Fibroblast of lung (primary cell): ENCODE measurements around the gene CFAP299. TPM values are rescaled to one million over a fixed set of nuclear protein-coding genes. Genes with fewer than 3 reads are reported as not detected.

ENCODE experiments used
- DNase-seq, 2 donors: peaks; one replicate each; pipeline versions ENCODE4 v3.0.0 to v3.0.0-alpha.2; 2010; ENCODE audit warnings: low read depth in 2 of 2
- H2AFZ ChIP-seq: 2 replicates; pipeline ENCODE4 v1.5.1; 2012; ENCODE audit warnings: low read length, control low read depth, inconsistent platforms
- H3K27ac ChIP-seq: 2 replicates; pipeline ENCODE4 v1.5.1; 2011; ENCODE audit warnings: low read length, control low read depth; ENCODE audit not compliant: insufficient read depth
- H3K27me3 ChIP-seq: 2 replicates; pipeline ENCODE4 v1.5.1; 2011; ENCODE audit warnings: mild to moderate bottlenecking, low read length; ENCODE audit not compliant: control insufficient read depth, insufficient read depth
- H3K36me3 ChIP-seq: 2 replicates; pipeline ENCODE4 v1.5.1; 2011; ENCODE audit warnings: low read length; ENCODE audit not compliant: control insufficient read depth, insufficient read depth
- H3K4me1 ChIP-seq: 2 replicates; pipeline ENCODE4 v1.5.1; 2011; ENCODE audit warnings: low read length; ENCODE audit not compliant: control insufficient read depth, insufficient read depth; ENCODE audit errors: extremely low read depth
- H3K4me2 ChIP-seq: 2 replicates; pipeline ENCODE4 v1.5.1; 2011; ENCODE audit warnings: low read length, control low read depth; ENCODE audit not compliant: insufficient read depth; ENCODE audit errors: extremely low read depth
- H3K4me3 ChIP-seq, 4 experiments: fragments of 200-600 bp in 1 of 4; sonication (generic) in 1 of 4; replicated peaks in 1 of 4; 2 replicates each; pipeline ENCODE4 v1.5.1; 2011 to 2016; ENCODE audit warnings: low read length in 4 of 4, low read depth in 3 of 4, mild to moderate bottlenecking in 3 of 4, control low read depth in 2 of 4, inconsistent platforms in 1 of 4, mixed read lengths in 1 of 4; ENCODE audit not compliant: insufficient read depth in 1 of 4; ENCODE audit errors: control extremely low read depth in 1 of 4
- H3K79me2 ChIP-seq: 2 replicates; pipeline ENCODE4 v1.5.1; 2012; ENCODE audit warnings: mild to moderate bottlenecking, low read length, inconsistent platforms; ENCODE audit not compliant: control insufficient read depth, insufficient read depth
- H3K9ac ChIP-seq: 2 replicates; pipeline ENCODE4 v1.5.1; 2011; ENCODE audit warnings: mild to moderate bottlenecking, low read length, control low read depth; ENCODE audit not compliant: insufficient read depth
- H3K9me3 ChIP-seq: 2 replicates; pipeline ENCODE4 v1.5.1; 2012; ENCODE audit warnings: low read depth, low read length; ENCODE audit not compliant: control insufficient read depth, insufficient read depth
- H4K20me1 ChIP-seq: 2 replicates; pipeline ENCODE4 v1.5.1; 2011; ENCODE audit warnings: low read length; ENCODE audit not compliant: control insufficient read depth, insufficient read depth; ENCODE audit errors: extremely low read depth
- EZH2 ChIP-seq: IDR thresholded peaks from 2 replicates; pipeline ENCODE4 v1.5.1; 2012; ENCODE audit warnings: low read length, control low read depth, mild to moderate bottlenecking; ENCODE audit errors: missing control alignments
- polyA plus RNA-seq, 2 donors: library from polyadenylated mRNA; depleted of rRNA in 1 of 2; stranded (reverse) in 1 of 2; unstranded in 1 of 2; fragments of >200 nt; gene quantifications; 2 replicates each; pipeline ENCODE4 v1.2.1, GENCODE V29; 2011 to 2012; ENCODE audit warnings: missing spikeins in 1 of 2
- total RNA-seq: library from RNA; depleted of rRNA; stranded (reverse); fragments of >200 nt; gene quantifications from 2 replicates; pipeline ENCODE4 v1.2.1, GENCODE V29; 2014
- TF ChIP-seq, protein P1 (sequence below), 2 donors: IDR thresholded peaks in 1 of 2; conservative IDR thresholded peaks in 1 of 2; 1 replicate in 1 of 2; 2 replicates in 1 of 2; pipeline ENCODE4 v1.5.1; 2011 to 2012; ENCODE audit warnings: low read length in 2 of 2, control low read depth in 1 of 2, inconsistent platforms in 1 of 2, low read depth in 1 of 2, mild to moderate bottlenecking in 1 of 2

Gene CFAP299
- total and polyA plus RNA-seq, 2 donors (not counting 1 experiment from before 2014, with no cell fraction given): 0.79 to 16.2 TPM

DNA sequence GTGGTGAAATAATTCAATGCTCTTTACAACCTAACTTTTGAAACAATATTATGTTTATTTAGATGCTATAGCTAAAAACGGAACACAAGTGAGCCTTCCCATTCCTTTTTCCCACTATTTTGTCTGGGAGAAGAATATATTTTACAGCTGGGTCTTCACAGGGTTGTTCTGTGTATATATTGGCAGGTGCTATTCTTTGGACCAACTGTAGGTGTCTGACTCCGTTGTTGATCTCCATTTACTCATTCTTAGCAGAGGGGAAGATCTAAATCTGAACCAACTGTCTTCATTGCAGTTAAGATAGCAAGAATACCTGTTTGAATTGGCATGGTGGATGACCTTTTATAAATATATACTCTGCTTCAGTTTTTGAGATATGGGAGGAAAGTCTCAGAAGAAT lies 257.4 kb downstream of the CFAP299 start:
- H2AFZ ChIP-seq: no peak overlapping the region
- H3K36me3 ChIP-seq: no peaks in the 10 kb centered on the region

DNA sequence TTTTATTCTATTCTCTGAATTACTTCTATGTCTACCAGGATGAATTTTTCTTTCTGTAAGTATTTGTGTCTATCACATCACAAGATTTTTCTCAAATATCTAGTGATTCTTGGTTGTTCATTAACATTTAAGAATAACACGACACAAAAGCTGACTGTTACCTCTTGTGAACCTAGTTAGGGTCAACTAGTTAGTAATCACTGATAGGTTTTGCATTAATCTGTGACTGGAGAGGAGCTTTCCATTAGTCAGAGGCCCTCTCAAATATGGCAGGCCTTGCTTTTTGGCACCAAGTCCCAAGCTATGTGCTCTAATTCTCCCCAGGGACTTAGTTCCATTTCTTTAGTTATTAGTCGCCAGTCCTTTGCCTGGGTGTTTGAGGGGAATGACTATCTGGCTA lies 259.2 kb downstream of the CFAP299 start:
- DNase-seq: no peak
- no peak overlapping the region for H3K27ac ChIP-seq
- TF ChIP-seq EZH2: no peak
- TF ChIP-seq, protein P1, sequence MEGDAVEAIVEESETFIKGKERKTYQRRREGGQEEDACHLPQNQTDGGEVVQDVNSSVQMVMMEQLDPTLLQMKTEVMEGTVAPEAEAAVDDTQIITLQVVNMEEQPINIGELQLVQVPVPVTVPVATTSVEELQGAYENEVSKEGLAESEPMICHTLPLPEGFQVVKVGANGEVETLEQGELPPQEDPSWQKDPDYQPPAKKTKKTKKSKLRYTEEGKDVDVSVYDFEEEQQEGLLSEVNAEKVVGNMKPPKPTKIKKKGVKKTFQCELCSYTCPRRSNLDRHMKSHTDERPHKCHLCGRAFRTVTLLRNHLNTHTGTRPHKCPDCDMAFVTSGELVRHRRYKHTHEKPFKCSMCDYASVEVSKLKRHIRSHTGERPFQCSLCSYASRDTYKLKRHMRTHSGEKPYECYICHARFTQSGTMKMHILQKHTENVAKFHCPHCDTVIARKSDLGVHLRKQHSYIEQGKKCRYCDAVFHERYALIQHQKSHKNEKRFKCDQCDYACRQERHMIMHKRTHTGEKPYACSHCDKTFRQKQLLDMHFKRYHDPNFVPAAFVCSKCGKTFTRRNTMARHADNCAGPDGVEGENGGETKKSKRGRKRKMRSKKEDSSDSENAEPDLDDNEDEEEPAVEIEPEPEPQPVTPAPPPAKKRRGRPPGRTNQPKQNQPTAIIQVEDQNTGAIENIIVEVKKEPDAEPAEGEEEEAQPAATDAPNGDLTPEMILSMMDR (conservative IDR thresholded peaks at IDR 0.05 in 1 of 2, IDR thresholded peaks at IDR 0.05 in 1 of 2; ENCODE audit: low read depth in 1 of 2, low read length in 2 of 2): no peak

More for the DNA sequence above, 257.4 kb downstream of the CFAP299 start:
- Histone ChIP-seq H3K4me1 (no peaks in the 10 kb centered on the region), H3K9me3 (no peaks in the 10 kb centered on the region), H3K27me3 (no peaks in the 10 kb centered on the region), H3K4me2 (no peak overlapping the region), H3K4me3 (no peak overlapping the region), H3K27ac (no peak overlapping the region), H3K79me2 (no peaks in the 10 kb centered on the region), H3K9ac (no peak overlapping the region), H4K20me1 (no peaks in the 10 kb centered on the region)
- no peak for DNase-seq
- TF ChIP-seq EZH2: no peak
- TF ChIP-seq, protein P1 (conservative IDR thresholded peaks at IDR 0.05 in 1 of 2, IDR thresholded peaks at IDR 0.05 in 1 of 2; ENCODE audit: low read depth in 1 of 2, low read length in 2 of 2): no peak

DNA sequence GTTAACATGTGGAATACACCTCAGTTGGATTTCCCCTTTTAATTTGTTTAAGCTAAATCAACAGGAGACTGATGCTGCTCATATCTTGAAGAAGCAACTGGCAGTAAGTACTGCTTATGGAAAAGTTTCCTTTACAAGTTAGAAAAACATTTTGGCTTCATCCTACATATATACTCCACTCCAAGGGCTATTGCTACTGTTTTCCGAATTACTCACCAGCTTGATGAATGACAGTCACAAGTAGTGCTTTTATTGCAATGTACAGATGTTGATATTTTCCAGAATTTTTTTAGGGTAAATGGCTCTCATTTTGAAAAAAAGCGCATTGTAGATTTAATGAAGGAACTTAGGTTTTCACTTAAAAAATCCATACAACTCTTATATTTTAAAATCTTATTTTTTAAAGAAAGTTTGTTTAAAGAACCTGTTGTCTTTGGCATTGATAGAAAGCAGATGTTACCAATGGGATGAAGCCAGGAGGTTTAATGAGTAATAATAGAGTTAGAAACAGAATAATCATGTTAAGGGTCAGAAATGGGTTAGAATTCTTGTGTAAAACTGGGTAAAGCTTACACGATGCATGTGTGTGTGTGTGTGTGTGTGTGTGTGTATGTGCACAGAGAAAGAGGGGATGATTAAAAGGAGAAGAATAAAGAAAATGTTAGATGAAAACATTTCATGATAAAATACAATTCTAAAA lies 272.9 kb downstream of the CFAP299 start:
- H3K9me3 ChIP-seq: no peaks in the 10 kb centered on the region
- no peak overlapping the region for H3K4me3 ChIP-seq
- no peaks in the 10 kb centered on the region for H4K20me1 ChIP-seq
- peak; percentile 63 to 79 for DNase-seq
- no peak overlapping the region for H3K27ac ChIP-seq
- no peak overlapping the region for H2AFZ ChIP-seq
- H3K4me2 ChIP-seq: no peak overlapping the region
- H3K4me1 ChIP-seq: no peaks in the 10 kb centered on the region
- TF ChIP-seq, protein P1 (conservative IDR thresholded peaks at IDR 0.05 in 1 of 2, IDR thresholded peaks at IDR 0.05 in 1 of 2; ENCODE audit: low read depth in 1 of 2, low read length in 2 of 2): no peak
- TF ChIP-seq EZH2: no peak
- H3K27me3 ChIP-seq: no peaks in the 10 kb centered on the region
- no peaks in the 10 kb centered on the region for H3K79me2 ChIP-seq
- no peak overlapping the region for H3K9ac ChIP-seq
- no peaks in the 10 kb centered on the region for H3K36me3 ChIP-seq

More for the DNA sequence above, 259.2 kb downstream of the CFAP299 start:
- Histone ChIP-seq H3K9ac (no peak overlapping the region), H3K27me3 (no peaks in the 10 kb centered on the region), H3K4me1 (no peaks in the 10 kb centered on the region), H3K4me3 (no peak overlapping the region), H3K4me2 (no peak overlapping the region), H3K36me3 (no peaks in the 10 kb centered on the region), H2AFZ (no peak overlapping the region), H4K20me1 (no peaks in the 10 kb centered on the region), H3K79me2 (no peaks in the 10 kb centered on the region), H3K9me3 (no peaks in the 10 kb centered on the region)
